H1 (cell line): ENCODE data around the gene RUFY3. TPM values are rescaled to one million over a fixed set of nuclear protein-coding genes. Genes with fewer than 3 reads are reported as not detected.

Experiments
- CTCF ChIA-PET: fragments of 300-600 bp; sonication (Branson Sonifier 250); formaldehyde crosslinking; loops from one replicate; lab custom pipeline; 2021; ENCODE audit not compliant: partially characterized antibody; lab: Charles Lee
- POLR2A ChIA-PET: fragments of 300-600 bp; sonication (Branson Sonifier 250); formaldehyde crosslinking; loops from one replicate; lab custom pipeline; 2021; ENCODE audit warnings: inconsistent platforms; ENCODE audit not compliant: partially characterized antibody; lab: Charles Lee
- DNase-seq, 2 experiments: peaks; one replicate each; pipeline versions ENCODE4 v3.0.0 to v3.0.0-alpha.2; 2010 to 2022; ENCODE audit warnings: low spot score in 2 of 2, low read depth in 1 of 2, mixed read lengths in 1 of 2
- FAIRE-seq: peaks from 2 replicates; lab custom pipeline; 2011; peaks lifted over from hg19 to GRCh38; lab: Jason Lieb, UNC
- H2AFZ ChIP-seq: 2 replicates; pipeline ENCODE4 v1.8.1; 2012; ENCODE audit warnings: low read length, inconsistent platforms
- H2AK5ac ChIP-seq: 2 replicates; pipeline ENCODE4 v1.6.1; 2013; ENCODE audit warnings: low read depth, low read length
- H2BK120ac ChIP-seq: replicated peaks from 2 replicates; pipeline ENCODE3; 2013; ENCODE audit warnings: low read depth, low read length, inconsistent platforms
- H2BK12ac ChIP-seq: 2 replicates; pipeline ENCODE4 v1.6.1; 2013; ENCODE audit warnings: low read depth, low read length
- H2BK15ac ChIP-seq: 2 replicates; pipeline ENCODE4 v1.6.1; 2013; ENCODE audit warnings: low read length
- H2BK20ac ChIP-seq: 2 replicates; pipeline ENCODE4 v1.6.1; 2013; ENCODE audit warnings: low read length
- H2BK5ac ChIP-seq: 2 replicates; pipeline ENCODE4 v1.6.1; 2013; ENCODE audit warnings: low read depth, low read length
- H3K14ac ChIP-seq: 2 replicates; pipeline ENCODE4 v1.6.1; 2013; ENCODE audit warnings: inconsistent platforms; ENCODE audit not compliant: insufficient read length
- H3K18ac ChIP-seq: 2 replicates; pipeline ENCODE4 v1.6.1; 2013; ENCODE audit warnings: low read length; ENCODE audit errors: extremely low read depth
- H3K23ac ChIP-seq: 2 replicates; pipeline ENCODE4 v1.6.1; 2013; ENCODE audit warnings: inconsistent platforms; ENCODE audit not compliant: insufficient read length
- H3K23me2 ChIP-seq: 2 replicates; pipeline ENCODE4 v1.6.1; 2013; ENCODE audit warnings: low read depth, low read length
- H3K27ac ChIP-seq: 2 replicates; pipeline ENCODE4 v1.6.1; 2011; ENCODE audit warnings: low read depth, low read length, inconsistent platforms
- H3K27me3 ChIP-seq, 4 experiments: replicated peaks in 1 of 4; 1 replicate in 1 of 4; 2 replicates in 3 of 4; pipeline versions ENCODE4 v1.6.1 to v1.8.1; 2011 to 2013; ENCODE audit warnings: low read length in 3 of 4, mild to moderate bottlenecking in 3 of 4, inconsistent platforms in 2 of 4, mixed read lengths in 2 of 4, moderate library complexity in 1 of 4; ENCODE audit not compliant: control insufficient read depth in 3 of 4, insufficient read depth in 3 of 4; ENCODE audit errors: extremely low read depth in 1 of 4
- H3K36me3 ChIP-seq, 4 experiments: 2 replicates each; pipeline versions ENCODE4 v1.6.1 to v1.8.1; 2011 to 2013; ENCODE audit warnings: mild to moderate bottlenecking in 4 of 4, low read length in 3 of 4, moderate library complexity in 2 of 4, control low read depth in 1 of 4, inconsistent platforms in 1 of 4; ENCODE audit not compliant: insufficient read depth in 4 of 4, control insufficient read depth in 2 of 4
- H3K4ac ChIP-seq: replicated peaks from 2 replicates; pipeline ENCODE3; 2013; ENCODE audit warnings: low read length, low read depth, mixed read lengths, inconsistent platforms; ENCODE audit not compliant: insufficient read length
- H3K4me1 ChIP-seq, 4 experiments: replicated peaks in 1 of 4; 1 replicate in 1 of 4; 2 replicates in 3 of 4; pipeline versions ENCODE4 v1.6.1 to v1.8.1; 2011 to 2013; ENCODE audit warnings: low read length in 3 of 4, inconsistent platforms in 2 of 4, mixed read lengths in 1 of 4; ENCODE audit not compliant: insufficient read depth in 4 of 4, control insufficient read depth in 3 of 4
- H3K4me2 ChIP-seq, 2 experiments: 2 replicates each; pipeline versions ENCODE4 v1.6.1 to v1.8.1; 2011 to 2013; ENCODE audit warnings: low read depth in 2 of 2, low read length in 2 of 2, control low read depth in 1 of 2, inconsistent platforms in 1 of 2, mild to moderate bottlenecking in 1 of 2; ENCODE audit not compliant: insufficient read depth in 1 of 2
- H3K4me3 ChIP-seq, 4 experiments: fragments of 200-600, 300-600 bp in 1 of 4; sonication (generic), shearing (Covaris generic), sonication (Bioruptor Twin) in 1 of 4; 2 replicates each; pipeline versions ENCODE4 v1.5.1 to v1.8.1; 2011 to 2016; ENCODE audit warnings: low read length in 4 of 4, low read depth in 3 of 4, control low read depth in 2 of 4, inconsistent platforms in 2 of 4, mild to moderate bottlenecking in 2 of 4, mixed read lengths in 1 of 4, moderate library complexity in 1 of 4; ENCODE audit not compliant: insufficient read depth in 2 of 4; ENCODE audit errors: extremely low read depth in 1 of 4
- H3K56ac ChIP-seq: replicated peaks from 2 replicates; pipeline ENCODE3; 2013; ENCODE audit warnings: low read depth, mild to moderate bottlenecking, mixed read lengths, low read length, inconsistent platforms; ENCODE audit not compliant: insufficient read length
- H3K79me1 ChIP-seq: 2 replicates; pipeline ENCODE4 v1.6.1; 2013; ENCODE audit warnings: low read depth, low read length, control low read depth
- H3K79me2 ChIP-seq, 2 experiments: 2 replicates each; pipeline versions ENCODE4 v1.6.1 to v1.8.1; 2012 to 2013; ENCODE audit warnings: low read length in 2 of 2, mild to moderate bottlenecking in 2 of 2, inconsistent platforms in 1 of 2; ENCODE audit not compliant: insufficient read depth in 2 of 2, control insufficient read depth in 1 of 2
- H3K9ac ChIP-seq, 4 experiments: replicated peaks in 1 of 4; 1 replicate in 1 of 4; 2 replicates in 3 of 4; pipeline versions ENCODE4 v1.6.1 to v1.8.1; 2011 to 2013; ENCODE audit warnings: low read depth in 3 of 4, low read length in 3 of 4, control low read depth in 2 of 4, mild to moderate bottlenecking in 2 of 4, moderate library complexity in 2 of 4, inconsistent platforms in 1 of 4; ENCODE audit errors: extremely low read depth in 1 of 4
- H3K9me3 ChIP-seq, 2 experiments: 2 replicates each; pipeline versions ENCODE4 v1.6.1 to v1.8.1; 2012 to 2013; ENCODE audit warnings: mild to moderate bottlenecking in 2 of 2, moderate library complexity in 2 of 2, control low read depth in 1 of 2, inconsistent platforms in 1 of 2, low read depth in 1 of 2, low read length in 1 of 2, mixed read lengths in 1 of 2; ENCODE audit not compliant: insufficient read depth in 2 of 2
- H4K20me1 ChIP-seq, 2 experiments: replicated peaks in 1 of 2; 2 replicates each; pipeline versions ENCODE3 to v1.8.1; 2011 to 2013; ENCODE audit warnings: inconsistent platforms in 2 of 2, low read length in 2 of 2, mild to moderate bottlenecking in 1 of 2; ENCODE audit not compliant: insufficient read depth in 2 of 2, control insufficient read depth in 1 of 2
- H4K5ac ChIP-seq: 2 replicates; pipeline ENCODE4 v1.6.1; 2013; ENCODE audit warnings: low read length, low read depth, mixed read lengths, inconsistent platforms; ENCODE audit not compliant: insufficient read length
- H4K8ac ChIP-seq: 2 replicates; pipeline ENCODE4 v1.8.0; 2013; ENCODE audit warnings: mild to moderate bottlenecking, moderate library complexity, low read length, inconsistent platforms; ENCODE audit not compliant: insufficient read depth; ENCODE audit errors: extremely low read depth
- H4K91ac ChIP-seq: replicated peaks from 2 replicates; pipeline ENCODE3; 2013; ENCODE audit warnings: low read length, mixed read lengths, inconsistent platforms; ENCODE audit not compliant: insufficient read length
- ASH2L ChIP-seq: fragments of 200-600, 300-600 bp; sonication (generic); IDR thresholded peaks from one replicate; pipeline ENCODE4 v1.7.1; 2017; ENCODE audit warnings: low read length
- BCL11A ChIP-seq, 2 experiments: IDR thresholded peaks; one replicate each; pipeline ENCODE4 v1.6.1; 2011; ENCODE audit warnings: low read depth in 2 of 2, low read length in 2 of 2, mild to moderate bottlenecking in 2 of 2
- CEBPB ChIP-seq: IDR thresholded peaks from 2 replicates; pipeline ENCODE4 v1.6.1; 2012; ENCODE audit warnings: low read depth, low read length
- EZH2 ChIP-seq: fragments of 200-600 bp; sonication (generic); IDR thresholded peaks from 2 replicates; pipeline ENCODE4 v1.7.1; 2012; ENCODE audit warnings: low read depth, mild to moderate bottlenecking, moderate library complexity, low read length, inconsistent platforms; ENCODE audit not compliant: severe bottlenecking
- NANOG ChIP-seq: IDR thresholded peaks from 2 replicates; pipeline ENCODE4 v1.6.1; 2011; ENCODE audit warnings: low read length, low read depth, mild to moderate bottlenecking, inconsistent platforms; ENCODE audit not compliant: insufficient read depth, poor library complexity, severe bottlenecking
- RAD21 ChIP-seq, 2 experiments: IDR thresholded peaks in 1 of 2; conservative IDR thresholded peaks in 1 of 2; 2 replicates each; pipeline ENCODE4 v1.6.1; 2011; ENCODE audit warnings: low read depth in 2 of 2, low read length in 2 of 2, improper control_type of control experiment in 1 of 2, inconsistent platforms in 1 of 2, mild to moderate bottlenecking in 1 of 2, moderate library complexity in 1 of 2
- RBBP5 ChIP-seq: IDR thresholded peaks from 2 replicates; pipeline ENCODE4 v1.7.1; 2012; ENCODE audit warnings: low read depth, mild to moderate bottlenecking, inconsistent platforms, low read length, moderate library complexity, borderline replicate concordance
- SP4 ChIP-seq: IDR thresholded peaks from 2 replicates; pipeline ENCODE4 v1.6.1; 2012; ENCODE audit warnings: low read length, inconsistent platforms
- SRF ChIP-seq: IDR thresholded peaks from 2 replicates; pipeline ENCODE4 v1.6.1; 2011; ENCODE audit warnings: mild to moderate bottlenecking, low read depth, low read length, moderate library complexity
- TAF7 ChIP-seq: optimal IDR thresholded peaks from 2 replicates; pipeline ENCODE3; 2011; ENCODE audit warnings: low read depth, mild to moderate bottlenecking, inconsistent platforms, low read length, moderate library complexity, borderline replicate concordance
- WGBS, 2 experiments: shearing (Covaris generic) in 1 of 2; methylation state at CpG; one replicate each; pipeline versions ENCODE4 v1.1.6 to v1.1.7; 2013 to 2015; ENCODE audit warnings: low lambda C conversion rate in 2 of 2, mixed read lengths in 2 of 2, inconsistent platforms in 1 of 2, low coverage in 1 of 2, missing lambda C conversion rate in 1 of 2; ENCODE audit not compliant: insufficient replicate concordance in 2 of 2, insufficient coverage in 1 of 2, insufficient read length in 1 of 2; ENCODE audit errors: extremely low coverage in 1 of 2, missing lambda C conversion rate in 1 of 2; 5-methylcytosine and 5-hydroxymethylcytosine counted together
- polyA plus RNA-seq, 7 experiments: library from polyadenylated mRNA; depleted of rRNA in 3 of 7; stranded (reverse) in 5 of 7; unstranded in 2 of 7; fragments of >200 nt in 5 of 7; fragments of 200-250 nt in 2 of 7; gene quantifications; 1 replicate in 5 of 7; 2 replicates in 1 of 7; 4 replicates in 1 of 7; pipeline versions ENCODE4 v1.2.1 to v1.2.3, GENCODE V29; 2011 to 2013; ENCODE audit warnings: missing spikeins in 2 of 7, mixed read lengths in 2 of 7
- total RNA-seq: library from RNA; stranded (reverse); fragmentation: NEBNext Ultra II Directional; extraction: Animal tissue kit (Norgen Biotek cat#: 25700); gene quantifications from 2 replicates; pipeline ENCODE4 v1.2.1, GENCODE V29; 2021

Gene RUFY3
- total and polyA plus RNA-seq, 2 of the 8 experiments (the other 6 are each of a cell fraction or from before 2014, with no cell fraction given), result 7.8 to 33.1 TPM

DNA sequence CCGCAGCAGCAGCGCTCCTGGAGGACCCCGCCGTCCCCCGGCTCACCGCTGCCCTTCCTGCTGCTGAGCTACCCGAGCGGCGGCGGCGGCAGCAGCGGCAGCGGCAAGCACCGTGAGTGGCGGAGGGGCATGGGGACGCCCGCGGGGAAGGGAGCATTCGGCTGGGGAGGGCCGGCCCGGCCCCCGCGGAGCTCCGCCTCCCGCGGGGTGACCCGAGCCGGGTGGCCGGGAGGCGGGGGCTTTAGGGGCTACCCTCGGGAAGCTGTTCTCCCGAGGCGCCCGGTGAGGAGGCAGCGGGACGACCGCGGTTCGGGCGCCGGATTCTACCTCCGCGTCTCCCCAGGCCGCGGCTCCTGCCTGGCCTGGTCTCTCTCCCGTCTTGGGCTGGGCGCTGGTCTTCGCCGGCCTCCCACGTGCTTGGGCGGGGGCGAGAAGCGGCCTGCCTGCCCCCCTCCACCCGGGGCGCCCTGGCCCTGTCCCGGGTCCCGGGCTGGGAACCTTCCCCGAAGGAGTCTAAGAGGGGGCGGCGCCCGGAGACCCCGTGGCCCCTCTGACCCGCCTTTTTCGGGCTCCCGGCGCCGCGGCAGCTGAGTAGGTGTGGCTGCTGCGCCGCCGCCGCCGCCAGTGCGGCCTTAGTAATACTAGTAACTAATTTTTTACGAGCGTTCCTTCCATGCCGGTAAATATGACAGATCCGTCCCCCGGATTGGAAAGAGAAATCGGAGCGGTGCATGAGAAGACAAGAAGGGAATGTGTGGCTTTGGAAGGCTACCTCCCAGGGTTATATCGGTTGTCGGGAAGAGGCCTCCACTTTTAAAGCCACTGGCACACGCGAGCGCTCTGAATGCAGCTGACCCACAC, 16.4 kb upstream of the RUFY3 start:
- Histone ChIP-seq H2BK15ac (no peak overlapping the region), H2BK5ac (no peak overlapping the region), H3K23me2 (peaks cover 3% of the 10 kb centered on the region; the same call in 1 of the 2 replicates), H3K36me3 (no peaks in the 10 kb centered on the region), H3K4me1 (peaks cover 0 to 11% (median 6%) of the 10 kb centered on the region in 4 experiments; a peak in 5 of 7 replicates), H4K8ac (peak overlapping the region; percentile 84), H3K18ac (0 out of 2 replicates have a peak overlapping the region, but pooled peaks have one; percentile 36), H4K20me1 (no peaks in the 10 kb centered on the region), H3K56ac (peak overlapping the region; percentile 62), H4K5ac (peak overlapping the region; percentile 56), H3K9ac (peak overlapping the region; percentile 51 to 74 (median 66); a peak in 5 of 7 replicates), H2BK20ac (no peak overlapping the region), H2BK120ac (no peak overlapping the region), H3K9me3 (no peaks in the 10 kb centered on the region), H2BK12ac (no peak overlapping the region), H2AFZ (no peak overlapping the region), H3K27me3 (no peaks in the 10 kb centered on the region; a peak in 1 of 7 replicates), H2AK5ac (no peak overlapping the region), H3K4ac (no peak overlapping the region), H3K4me2 (peak overlapping the region; percentile 81 to 90), H3K14ac (no peak overlapping the region), H4K91ac (no peak overlapping the region), H3K4me3 (peak overlapping the region; percentile 51 to 71 (median 68)), H3K79me1 (no peaks in the 10 kb centered on the region), H3K79me2 (peaks cover 0 to 34% of the 10 kb centered on the region in 2 experiments; a peak in 2 of 4 replicates), H3K27ac (no peak overlapping the region; the same call in 1 of the 2 replicates), H3K23ac (no peak overlapping the region)
- FAIRE-seq (no peak), DNase-seq (peak in 1 of 2 experiments; percentile 80)
- ChIA-PET CTCF (interaction anchor here (0.7 to 5.7 kb wide), 10 partner anchors 13 to 289 kb away, joined by 3 to 36 read pairs (median 4); partner anchors contain the start of genes RUFY3 and UTP3), POLR2A (interaction anchor here (1.0 to 5.2 kb wide), 11 partner anchors 8 to 167 kb away, joined by 3 to 86 read pairs (median 4); partner anchors contain the start of genes GRSF1, RUFY3 and UTP3)
- WGBS, 2 experiments, result 5% methylated on average over 28 of the region's 86 CpGs; no CpG with 5 or more reads in 1 of the 2 experiments
- TF ChIP-seq SRF, result no peak
- no peak for TF ChIP-seq EZH2
- TF ChIP-seq BCL11A (IDR thresholded peaks at IDR 0.05; ENCODE audit: low read depth in 2 of 2, low read length in 2 of 2), result no peak
- TF ChIP-seq SP4, result no peak
- 0 out of 4 replicates have a peak, but pooled peaks of 1 of the 2 experiments have one; percentile 6 for TF ChIP-seq RAD21 (IDR thresholded peaks at IDR 0.05 in 1 of 2, conservative IDR thresholded peaks at IDR 0.05 in 1 of 2; ENCODE audit: low read depth in 2 of 2, low read length in 2 of 2)
- peak; percentile 83 for TF ChIP-seq ASH2L
- no peak for TF ChIP-seq NANOG
- TF ChIP-seq TAF7, result no peak
- 0 out of 2 replicates have a peak, but pooled peaks have one; percentile 8 for TF ChIP-seq RBBP5
- no peak for TF ChIP-seq CEBPB
